ENCODE results near the gene ADAM17.
"Not testable (repeated sequence)": the region's sequence is repeated elsewhere in the genome, so short reads cannot be mapped to it uniquely, and the experiment has no call there.

Gene ADAM17

DNA sequence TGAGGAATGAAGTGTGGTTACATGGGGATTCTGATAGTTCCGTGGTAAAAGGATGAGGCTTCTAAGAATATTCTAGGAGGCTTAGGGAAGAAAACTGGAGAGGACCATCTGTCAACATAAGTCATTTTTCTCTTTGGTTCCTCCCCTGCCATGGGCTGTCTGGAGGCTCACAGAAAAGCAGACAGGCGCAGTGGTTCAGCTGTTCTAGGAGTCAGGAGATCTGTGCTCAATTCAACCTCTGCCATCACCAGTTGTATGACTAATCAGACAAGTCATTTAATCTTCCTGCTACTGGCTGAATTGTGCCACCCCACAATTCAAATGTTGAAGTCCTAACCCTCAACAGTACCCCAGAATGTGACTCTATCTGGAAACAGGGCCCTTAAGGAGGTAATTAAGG, 36.4 kb downstream of the ADAM17 start:
- DNase-seq (ENCODE audit: low read depth in 2 of 2): no peak

DNA sequence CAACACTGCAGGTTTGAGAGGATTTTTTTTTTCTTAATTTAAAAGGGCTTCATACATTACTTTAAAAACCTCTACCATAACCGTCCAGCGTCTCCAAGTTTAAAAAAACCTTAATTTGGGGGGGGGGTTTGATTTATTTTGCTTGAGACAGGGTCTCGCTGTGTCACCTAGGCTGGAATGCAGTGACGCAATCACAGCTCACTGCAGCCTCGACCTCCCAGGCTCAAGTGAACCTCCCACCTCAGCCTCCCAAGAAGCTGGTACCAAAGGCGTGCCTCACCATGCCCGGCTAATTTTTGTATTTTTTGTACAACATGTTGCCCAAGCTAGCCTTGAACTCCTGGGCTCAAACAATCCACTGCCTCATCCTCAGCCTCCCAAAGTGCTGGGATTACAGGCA, 36.9 kb downstream of the ADAM17 start:
- no peak for DNase-seq (ENCODE audit: low read depth in 2 of 2)

- DNase-seq (ENCODE audit: low read depth in 2 of 2): no peak
These were observed 37.5 kb downstream of the ADAM17 start for GRCh38 chr2:9518163-9518562.

DNA sequence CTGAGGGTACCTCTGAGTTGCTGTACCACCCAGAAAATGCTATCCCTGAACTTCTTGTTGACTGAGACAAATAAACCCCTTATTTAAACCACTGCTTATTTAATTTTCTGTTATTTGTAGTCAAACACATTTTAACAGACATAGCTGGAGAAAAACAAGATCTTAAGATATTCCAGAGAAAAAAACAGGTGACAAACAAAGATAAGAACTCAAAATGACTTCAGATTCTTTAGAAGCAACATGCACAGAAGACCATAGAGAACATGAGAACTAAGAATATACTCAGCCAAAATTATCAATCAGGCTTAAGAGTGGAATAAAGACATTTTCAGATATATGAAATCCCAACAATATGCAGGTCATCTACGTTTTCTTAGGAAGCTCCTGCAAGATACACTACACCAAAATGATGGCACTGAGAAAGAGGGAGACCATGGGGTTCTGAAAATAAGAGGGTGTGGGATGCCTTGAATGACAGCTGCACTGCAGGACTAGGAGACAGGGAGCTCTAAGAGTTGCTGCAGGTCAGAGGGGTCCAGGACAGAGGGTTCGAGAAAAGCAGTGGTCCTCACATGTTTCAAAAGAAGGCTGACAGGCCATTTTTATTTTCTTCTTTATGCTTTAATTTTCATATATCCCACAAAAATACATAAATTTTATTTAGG, 38.4 kb downstream of the ADAM17 start:
- DNase-seq (ENCODE audit: low read depth in 2 of 2): no peak

- DNase-seq (ENCODE audit: low read depth in 2 of 2): not testable (repeated sequence)
These were observed 41.7 kb downstream of the ADAM17 start for GRCh38 chr2:9513946-9514345.

DNA sequence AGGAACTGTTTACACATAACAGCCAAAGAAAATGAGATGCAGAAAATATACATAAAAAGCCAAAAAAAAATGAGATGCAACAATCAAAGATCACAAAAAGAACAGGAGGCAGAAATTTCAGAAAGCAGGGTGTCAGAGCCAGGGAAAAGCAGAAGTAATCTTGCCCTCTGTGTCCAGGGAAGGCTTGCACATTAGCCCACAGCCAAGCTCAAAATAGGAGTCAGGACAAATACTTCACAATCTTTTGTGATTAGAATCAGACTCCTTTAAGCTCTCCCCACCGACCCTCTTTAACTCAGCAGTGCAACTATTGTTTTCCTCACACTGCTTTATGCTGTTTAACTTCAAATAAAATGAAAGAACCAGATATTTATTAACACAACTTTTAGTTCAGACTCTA, 46.7 kb downstream of the ADAM17 start:
- DNase-seq (ENCODE audit: low read depth in 2 of 2): no peak

DNA sequence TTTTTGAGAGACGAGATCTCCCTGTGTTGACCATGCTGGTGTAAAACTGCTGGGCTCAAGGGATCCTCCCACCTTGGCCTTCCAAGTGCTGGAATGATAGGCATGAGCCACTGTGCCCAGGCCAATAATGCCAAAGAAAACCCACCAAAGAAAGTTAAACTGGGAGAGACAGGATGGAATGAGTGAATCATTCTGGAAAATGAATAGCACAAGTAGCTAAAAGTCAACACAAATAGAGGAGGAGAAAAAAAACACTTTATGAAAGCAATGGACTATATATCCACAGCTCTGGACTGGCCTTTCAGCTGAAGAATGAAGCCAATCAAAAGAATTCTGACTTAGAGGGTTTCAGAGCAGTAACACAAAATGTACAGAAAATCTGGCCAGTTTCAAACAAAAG, 57.4 kb downstream of the ADAM17 start:
- no peak for DNase-seq (ENCODE audit: low read depth in 2 of 2)

- DNase-seq (ENCODE audit: low read depth in 2 of 2): no peak
These were observed 58.6 kb downstream of the ADAM17 start for GRCh38 chr2:9497017-9497416.

DNA sequence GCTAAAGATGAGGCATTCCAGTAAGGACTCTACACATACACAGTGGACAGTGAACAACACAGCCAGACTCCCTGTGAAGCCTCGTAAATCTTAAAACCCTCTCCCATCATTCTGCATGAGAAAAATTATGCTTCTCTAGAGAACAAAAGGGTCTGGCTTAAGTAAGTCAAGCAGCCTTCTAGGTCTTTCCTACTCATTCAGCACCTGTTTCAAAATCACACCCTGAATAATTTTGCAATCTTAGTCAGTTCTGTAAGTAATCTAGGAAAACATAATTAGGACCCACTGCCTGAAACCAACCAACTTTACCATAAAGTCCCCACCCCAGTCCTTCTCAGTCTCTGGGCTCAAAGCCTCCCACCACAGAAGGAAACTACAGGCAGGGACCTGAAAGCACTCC, 61.5 kb downstream of the ADAM17 start:
- DNase-seq (ENCODE audit: low read depth in 2 of 2): no peak

DNA sequence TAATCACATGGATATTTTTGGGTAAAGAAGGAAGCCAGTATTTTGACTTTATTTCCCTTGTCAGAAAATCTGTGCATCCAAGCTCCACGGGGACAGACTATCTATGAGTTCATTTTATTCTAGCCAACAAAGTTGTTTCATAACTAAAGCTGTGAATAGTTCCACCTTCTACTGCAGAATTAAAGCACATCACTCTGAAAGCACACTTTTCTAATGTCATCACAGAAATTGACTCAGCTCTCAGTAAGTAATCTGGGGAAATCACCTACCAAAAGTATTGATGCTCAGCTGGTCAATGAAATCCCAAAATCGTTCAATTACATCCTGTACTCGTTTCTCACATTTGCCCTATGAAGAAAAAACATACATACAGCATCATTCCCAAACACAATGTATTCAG, 62.2 kb downstream of the ADAM17 start:
- DNase-seq (ENCODE audit: low read depth in 2 of 2): no peak

- no peak for DNase-seq (ENCODE audit: low read depth in 2 of 2)
These were observed 62.7 kb downstream of the ADAM17 start for GRCh38 chr2:9492927-9493326.

DNA sequence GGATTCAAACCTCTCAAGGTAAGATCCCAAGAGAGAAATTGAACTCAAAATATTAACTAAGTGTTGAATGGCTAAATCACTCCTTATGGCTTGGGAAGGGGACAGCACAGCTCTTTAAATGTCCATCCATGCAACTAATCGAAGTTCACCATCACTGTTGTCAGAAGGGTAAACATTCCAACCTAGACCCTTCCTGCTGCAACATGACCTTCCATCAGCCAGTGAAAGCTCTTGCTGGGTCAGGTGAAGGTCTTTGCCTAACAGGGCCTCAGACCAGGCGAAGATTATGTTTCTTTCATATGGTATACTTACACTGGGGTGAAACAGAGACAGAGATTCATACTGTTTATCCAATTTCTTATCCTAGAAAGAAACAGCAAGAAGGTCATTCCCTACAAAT, 64.8 kb downstream of the ADAM17 start:
- no peak for DNase-seq (ENCODE audit: low read depth in 2 of 2)

GRCh38 chr2:9488583-9489547, 66.8 kb downstream of the ADAM17 start:
- no peak for DNase-seq (ENCODE audit: low read depth in 2 of 2)

DNA sequence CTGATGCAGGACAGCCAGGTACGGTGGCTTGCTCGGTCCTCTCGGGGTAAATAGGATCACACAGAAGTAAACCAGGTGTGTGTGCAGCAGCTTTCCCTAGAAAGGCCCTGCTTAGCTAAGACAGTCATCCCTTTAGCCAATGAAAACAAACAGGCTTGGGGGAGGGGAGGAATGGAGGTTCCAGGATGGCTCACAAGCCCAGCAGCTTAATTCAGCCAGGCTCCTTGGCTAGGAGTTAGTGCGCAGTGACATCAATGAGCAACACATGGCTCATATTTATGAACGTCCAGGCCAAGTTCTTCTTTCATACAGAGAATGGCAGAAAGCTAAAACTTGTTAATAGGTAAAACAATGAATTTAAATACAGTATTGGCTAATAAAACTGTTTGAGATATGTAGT, 71.1 kb downstream of the ADAM17 start:
- DNase-seq (ENCODE audit: low read depth in 2 of 2): no peak

GRCh38 chr2:9483107-9483506, 72.5 kb downstream of the ADAM17 start:
- no peak for DNase-seq (ENCODE audit: low read depth in 2 of 2)

GRCh38 chr2:9480157-9480556, 75.5 kb downstream of the ADAM17 start:
- no peak for DNase-seq (ENCODE audit: low read depth in 2 of 2)

DNA sequence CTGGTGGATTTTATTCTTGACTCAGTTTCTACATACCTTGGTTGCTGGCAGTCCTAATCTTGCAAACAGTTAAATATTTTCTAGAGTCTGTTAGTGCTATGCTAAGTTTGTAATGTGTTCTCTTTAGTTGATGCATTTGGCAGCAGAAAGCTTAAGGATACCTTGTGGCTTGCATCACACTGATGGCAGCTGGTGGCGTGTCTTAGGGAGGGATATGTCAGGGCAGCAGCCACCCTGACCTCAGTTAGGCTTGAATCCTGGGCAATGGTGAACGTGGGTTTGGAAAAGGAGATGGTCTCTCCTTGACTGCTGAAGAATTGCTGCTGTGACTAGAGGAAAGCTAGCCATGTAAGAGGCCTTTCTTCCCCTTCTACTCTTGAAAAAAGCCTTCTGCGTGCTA, 77.1 kb downstream of the ADAM17 start:
- no peak for DNase-seq (ENCODE audit: low read depth in 2 of 2)

DNA sequence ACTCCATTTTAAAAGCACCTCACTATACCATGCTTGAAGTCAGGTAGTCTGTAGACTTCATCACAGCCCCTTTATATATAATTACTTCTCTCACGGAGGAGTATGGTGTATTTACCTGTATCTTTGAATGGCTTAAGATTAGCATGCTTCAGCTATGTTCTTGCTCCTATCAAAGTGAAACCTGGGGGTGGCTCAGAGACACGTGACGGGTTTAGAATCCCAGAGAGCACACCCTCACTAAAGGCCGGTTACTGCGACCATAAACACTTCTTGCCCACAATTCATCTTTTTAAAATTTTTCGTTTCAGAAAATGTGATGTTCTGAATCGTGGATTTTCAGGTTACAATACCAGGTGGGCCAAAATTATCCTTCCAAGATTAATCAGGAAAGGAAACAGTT, 77.7 kb downstream of the ADAM17 start:
- no peak for DNase-seq (ENCODE audit: low read depth in 2 of 2)

GRCh38 chr2:9474361-9475057, 81.1 kb downstream of the ADAM17 start, which contains the start of gene IAH1:
Gene IAH1, plus strand, starts transcription at chr2:9474551. Its CDS starts 16 bp downstream, at chr2:9474567.
- no peak for DNase-seq (ENCODE audit: low read depth in 2 of 2)

- DNase-seq (ENCODE audit: low read depth in 2 of 2): no peak
These were observed 81.7 kb downstream of the ADAM17 start for GRCh38 chr2:9473985-9474360.

- DNase-seq (ENCODE audit: low read depth in 2 of 2): no peak
These were observed 82.2 kb downstream of the ADAM17 start for GRCh38 chr2:9473308-9473984.

DNA sequence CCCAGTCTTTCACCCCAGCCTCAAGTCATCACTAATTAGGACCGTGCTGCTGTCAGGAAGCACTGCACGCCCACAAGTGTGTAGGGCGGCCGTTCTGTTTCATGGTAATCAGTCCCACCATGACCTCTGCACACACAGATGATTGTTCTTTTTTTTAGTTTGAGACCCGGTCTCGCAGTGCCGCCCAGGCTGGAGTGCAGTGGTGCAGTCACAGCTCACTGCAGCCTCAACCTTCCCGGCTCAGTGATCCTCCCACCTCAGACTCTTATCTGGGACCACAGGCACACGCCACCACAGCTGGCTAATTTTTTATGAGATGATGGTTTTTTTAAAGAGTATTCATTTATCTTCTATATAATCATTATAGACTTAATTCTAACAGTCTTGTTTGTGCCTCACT, 83.1 kb downstream of the ADAM17 start:
- no peak for DNase-seq (ENCODE audit: low read depth in 2 of 2)
